ENCODE data around the gene IL18BP. TPM values are rescaled to one million over a fixed set of nuclear protein-coding genes. Genes with fewer than 3 reads are reported as not detected.

Gene IL18BP
- total and polyA plus RNA-seq, 2 of the 13 experiments (the other 11 are each of a cell fraction or from before 2014, with no cell fraction given): 4.1 to 12.8 TPM

DNA sequence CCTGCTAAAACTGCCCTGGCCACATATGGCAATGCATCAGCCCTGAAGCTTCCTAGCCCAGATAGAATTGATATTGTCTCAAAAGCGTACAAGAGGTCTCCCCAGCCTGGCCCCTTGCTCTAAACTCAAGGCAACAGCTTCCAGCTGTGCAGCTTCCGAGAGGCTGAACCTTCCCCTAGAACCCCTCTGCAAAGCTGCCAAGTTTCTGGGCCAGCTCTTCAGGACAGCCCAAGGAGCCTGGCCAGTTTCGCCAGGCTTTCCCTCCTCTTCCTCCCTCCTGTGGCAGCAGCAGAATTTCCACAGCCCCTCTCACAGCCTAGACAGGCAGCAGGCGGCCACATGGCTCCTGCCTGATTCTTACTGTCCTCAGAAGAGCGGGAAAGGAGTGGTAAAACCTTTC lies 47.1 kb downstream of the IL18BP start:
- Histone ChIP-seq H3K36me3 (replicated peaks in 1 of 2; ENCODE audit: control insufficient read depth in 1 of 2, insufficient read depth in 2 of 2, low read length in 2 of 2) (peaks cover 3 to 14% of the 10 kb centered on the region in 2 experiments; a peak in 2 of 5 replicates), H3K4me3 (replicated peaks in 1 of 3; ENCODE audit: insufficient read depth in 1 of 3, low read depth in 2 of 3, low read length in 3 of 3) (no peak overlapping the region), H3K9ac (ENCODE audit: insufficient read depth, low read depth, low read length) (no peak overlapping the region), H2AFZ (ENCODE audit: low read length) (no peak overlapping the region), H4K20me1 (ENCODE audit: insufficient read depth, low read length) (no peaks in the 10 kb centered on the region), H3K4me1 (ENCODE audit: insufficient read depth, low read length) (peaks cover 35% of the 10 kb centered on the region), H3K27ac (ENCODE audit: extremely low read length, insufficient read depth, low read length) (no peak overlapping the region), H3K9me3 (ENCODE audit: low read length) (no peaks in the 10 kb centered on the region), H3K27me3 (ENCODE audit: control insufficient read depth in 1 of 2, insufficient read depth in 2 of 2, low read length in 2 of 2) (no peaks in the 10 kb centered on the region; a peak in 1 of 5 replicates), H3K79me2 (ENCODE audit: insufficient read depth, low read length) (peaks cover 22% of the 10 kb centered on the region), H3K4me2 (ENCODE audit: low read depth, low read length) (no peak overlapping the region)
- TF ChIP-seq TMF1 (CRISPR knock-in tag; IDR thresholded peaks at IDR 0.05; ENCODE audit: low read depth): no peak
- TF ChIP-seq ZNF496 (CRISPR knock-in tag; IDR thresholded peaks at IDR 0.05; ENCODE audit: insufficient replicate concordance): no peak
- no peak for TF ChIP-seq ZBTB38 (CRISPR knock-in tag; IDR thresholded peaks at IDR 0.05)
- TF ChIP-seq, protein P1, sequence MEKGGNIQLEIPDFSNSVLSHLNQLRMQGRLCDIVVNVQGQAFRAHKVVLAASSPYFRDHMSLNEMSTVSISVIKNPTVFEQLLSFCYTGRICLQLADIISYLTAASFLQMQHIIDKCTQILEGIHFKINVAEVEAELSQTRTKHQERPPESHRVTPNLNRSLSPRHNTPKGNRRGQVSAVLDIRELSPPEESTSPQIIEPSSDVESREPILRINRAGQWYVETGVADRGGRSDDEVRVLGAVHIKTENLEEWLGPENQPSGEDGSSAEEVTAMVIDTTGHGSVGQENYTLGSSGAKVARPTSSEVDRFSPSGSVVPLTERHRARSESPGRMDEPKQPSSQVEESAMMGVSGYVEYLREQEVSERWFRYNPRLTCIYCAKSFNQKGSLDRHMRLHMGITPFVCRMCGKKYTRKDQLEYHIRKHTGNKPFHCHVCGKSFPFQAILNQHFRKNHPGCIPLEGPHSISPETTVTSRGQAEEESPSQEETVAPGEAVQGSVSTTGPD (CRISPR knock-in tag; IDR thresholded peaks at IDR 0.05): no peak
- TF ChIP-seq SSRP1 (CRISPR knock-in tag; IDR thresholded peaks at IDR 0.05): no peak
- no peak for TF ChIP-seq ZNF879 (CRISPR knock-in tag; IDR thresholded peaks at IDR 0.05)
- no peak for TF ChIP-seq SIN3A (IDR thresholded peaks at IDR 0.05; ENCODE audit: borderline replicate concordance, low read depth, low read length)
- TF ChIP-seq SMARCC2 (IDR thresholded peaks at IDR 0.05): no peak
- TF ChIP-seq ZNF136 (CRISPR knock-in tag; IDR thresholded peaks at IDR 0.05; ENCODE audit: low read depth): no peak
- no peak for TF ChIP-seq ZNF10 (CRISPR knock-in tag; IDR thresholded peaks at IDR 0.05; ENCODE audit: borderline replicate concordance, low read depth)
- no peak for TF ChIP-seq ZNF605 (CRISPR knock-in tag; IDR thresholded peaks at IDR 0.05)
- TF ChIP-seq RAD21 (CRISPR knock-in tag; IDR thresholded peaks at IDR 0.05): no peak
- TF ChIP-seq GZF1 (CRISPR knock-in tag; IDR thresholded peaks at IDR 0.05): no peak
- TF ChIP-seq CHCHD3 (CRISPR knock-in tag; IDR thresholded peaks at IDR 0.05): no peak
- no peak for TF ChIP-seq PHF8 (CRISPR knock-in tag; IDR thresholded peaks at IDR 0.05)
- TF ChIP-seq PRMT3 (CRISPR knock-in tag; IDR thresholded peaks at IDR 0.05; ENCODE audit: borderline replicate concordance, low read depth): no peak
- TF ChIP-seq POLR2A (IDR thresholded peaks at IDR 0.05; ENCODE audit: insufficient read depth in 1 of 2, low read depth in 2 of 2, low read length in 2 of 2): no peak
- CTCF ChIA-PET (ENCODE audit: low intra/inter-chr PET ratio, low total read pairs): no interaction called here
- intact Hi-C loops (cut with micrococcal nuclease; ENCODE audit: unreplicated experiment) (no loop called here), in situ Hi-C loops (cut with HindIII; ENCODE audit: extremely low pct_ligation_motif_present, low pct_unique_long_range_greater_than_20kb) (no loop called here)
- FAIRE-seq (no peak), ATAC-seq (no peak), DNase-seq (ENCODE audit: low spot score) (no peak)
- POLR2A ChIA-PET: no interaction called here
- 93% methylated on average over 5 of the region's 5 CpGs for WGBS (ENCODE audit: low lambda C conversion rate)
- no TSS peak for BruUV-seq (replicated peaks)
